ENCODE measurements around the gene EHD4.

EHD4 gene

GRCh38 chr15:41978534-41978933 is 6.2 kb upstream of the EHD4 start:
- Histone ChIP-seq H3K4me3 (ENCODE audit: low read length in 2 of 2) (no peak overlapping the region), H3K27ac (ENCODE audit: low read length) (no peak overlapping the region)

GRCh38 chr15:41977757-41978383 is 5.5 kb upstream of the EHD4 start:
- Histone ChIP-seq H3K4me3 (ENCODE audit: low read length in 2 of 2) (no peak overlapping the region), H3K9me3 (ENCODE audit: control insufficient read depth in 2 of 2, low read length in 2 of 2) (no peaks in the 10 kb centered on the region), H3K36me3 (ENCODE audit: control insufficient read depth in 2 of 2, insufficient read depth in 2 of 2, low read length in 2 of 2) (no peaks in the 10 kb centered on the region), H3K9ac (ENCODE audit: low read length in 2 of 2) (no peak overlapping the region), H3K4me1 (ENCODE audit: control insufficient read depth, insufficient read depth, low read length) (peaks cover under 1% of the 10 kb centered on the region), H3K27ac (ENCODE audit: low read length) (no peak overlapping the region), H3K27me3 (ENCODE audit: control insufficient read depth in 1 of 2, insufficient read depth in 2 of 2, low read length in 2 of 2) (peaks cover 2 to 4% of the 10 kb centered on the region in 2 donors)

More at GRCh38 chr15:41978534-41978933, 6.2 kb upstream of the EHD4 start:
- Histone ChIP-seq H3K36me3 (ENCODE audit: control insufficient read depth in 2 of 2, insufficient read depth in 2 of 2, low read length in 2 of 2) (no peaks in the 10 kb centered on the region), H3K9me3 (ENCODE audit: control insufficient read depth in 2 of 2, low read length in 2 of 2) (no peaks in the 10 kb centered on the region), H3K27me3 (ENCODE audit: control insufficient read depth in 1 of 2, insufficient read depth in 2 of 2, low read length in 2 of 2) (peaks cover 2 to 4% of the 10 kb centered on the region in 2 donors), H3K4me1 (ENCODE audit: control insufficient read depth, insufficient read depth, low read length) (no peaks in the 10 kb centered on the region), H3K9ac (ENCODE audit: low read length in 2 of 2) (no peak overlapping the region)

- peaks cover 6% of the 10 kb centered on the region for H3K4me1 ChIP-seq (ENCODE audit: control insufficient read depth, insufficient read depth, low read length)
- no peaks in the 10 kb centered on the region for H3K36me3 ChIP-seq (ENCODE audit: control insufficient read depth in 2 of 2, insufficient read depth in 2 of 2, low read length in 2 of 2)
- H3K27ac ChIP-seq (ENCODE audit: low read length), result no peak overlapping the region
- no peak overlapping the region for H3K9ac ChIP-seq (ENCODE audit: low read length in 2 of 2)
- H3K27me3 ChIP-seq (ENCODE audit: control insufficient read depth in 1 of 2, insufficient read depth in 2 of 2, low read length in 2 of 2), result peaks cover 2 to 4% of the 10 kb centered on the region in 2 donors
- no peak overlapping the region for H3K4me3 ChIP-seq (ENCODE audit: low read length in 2 of 2)
- H3K9me3 ChIP-seq (ENCODE audit: control insufficient read depth in 2 of 2, low read length in 2 of 2), result no peaks in the 10 kb centered on the region
These were observed 3.3 kb upstream of the EHD4 start for GRCh38 chr15:41975669-41976068.

DNA sequence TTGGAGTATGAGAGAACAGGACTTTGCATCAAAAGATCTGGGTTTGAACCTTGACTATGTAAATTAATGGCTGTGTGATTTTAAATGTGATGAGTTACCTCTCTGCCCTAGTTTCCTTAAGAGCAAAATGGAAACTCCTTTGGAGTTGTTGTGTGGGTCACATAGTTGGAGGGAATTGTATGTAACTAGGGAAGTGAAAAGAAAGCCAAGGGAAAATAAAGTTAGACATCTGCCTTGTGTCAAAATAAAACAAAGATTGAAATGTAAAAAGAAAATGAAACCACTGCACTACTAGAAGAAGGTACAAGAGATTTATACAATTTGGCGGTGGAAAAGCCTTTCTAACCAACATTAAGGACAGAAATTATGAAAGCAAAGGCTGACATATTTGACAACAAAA is 1.7 kb upstream of the EHD4 start:
- no peaks in the 10 kb centered on the region for H3K9me3 ChIP-seq (ENCODE audit: control insufficient read depth in 2 of 2, low read length in 2 of 2)
- H3K9ac ChIP-seq (ENCODE audit: low read length in 2 of 2), result no peak overlapping the region
- no peak overlapping the region for H3K27ac ChIP-seq (ENCODE audit: low read length)
- H3K27me3 ChIP-seq (ENCODE audit: control insufficient read depth in 1 of 2, insufficient read depth in 2 of 2, low read length in 2 of 2), result peaks cover 2 to 4% of the 10 kb centered on the region in 2 donors
- H3K4me1 ChIP-seq (ENCODE audit: control insufficient read depth, insufficient read depth, low read length), result peaks cover 6% of the 10 kb centered on the region
- no peak overlapping the region for H3K4me3 ChIP-seq (ENCODE audit: low read length in 2 of 2)
- H3K36me3 ChIP-seq (ENCODE audit: control insufficient read depth in 2 of 2, insufficient read depth in 2 of 2, low read length in 2 of 2), result peaks cover 0 to 2% of the 10 kb centered on the region in 2 donors

DNA sequence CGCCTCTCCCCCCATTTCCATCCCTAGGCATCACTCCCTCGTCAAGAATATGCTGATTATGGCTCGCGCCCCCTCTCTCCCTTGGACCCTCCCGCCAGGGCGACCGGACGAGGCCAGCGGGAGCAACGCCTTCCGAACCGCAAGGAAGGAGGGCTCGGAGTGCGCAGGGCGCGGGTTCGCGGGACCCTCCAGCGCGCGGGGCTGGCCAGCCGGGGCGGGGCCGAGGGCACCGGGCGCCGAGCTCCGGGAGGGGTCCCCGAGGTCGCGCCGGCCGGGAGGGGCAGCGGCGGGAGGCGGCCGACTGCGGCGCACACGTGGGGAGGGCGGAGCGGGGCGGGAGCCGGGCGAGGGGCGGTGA is 483 bp downstream of the EHD4 start:
- Histone ChIP-seq H3K4me3 (ENCODE audit: low read length in 2 of 2) (peak overlapping the region; percentile 84 to 95), H3K4me1 (ENCODE audit: control insufficient read depth, insufficient read depth, low read length) (peaks cover 6% of the 10 kb centered on the region)

DNA sequence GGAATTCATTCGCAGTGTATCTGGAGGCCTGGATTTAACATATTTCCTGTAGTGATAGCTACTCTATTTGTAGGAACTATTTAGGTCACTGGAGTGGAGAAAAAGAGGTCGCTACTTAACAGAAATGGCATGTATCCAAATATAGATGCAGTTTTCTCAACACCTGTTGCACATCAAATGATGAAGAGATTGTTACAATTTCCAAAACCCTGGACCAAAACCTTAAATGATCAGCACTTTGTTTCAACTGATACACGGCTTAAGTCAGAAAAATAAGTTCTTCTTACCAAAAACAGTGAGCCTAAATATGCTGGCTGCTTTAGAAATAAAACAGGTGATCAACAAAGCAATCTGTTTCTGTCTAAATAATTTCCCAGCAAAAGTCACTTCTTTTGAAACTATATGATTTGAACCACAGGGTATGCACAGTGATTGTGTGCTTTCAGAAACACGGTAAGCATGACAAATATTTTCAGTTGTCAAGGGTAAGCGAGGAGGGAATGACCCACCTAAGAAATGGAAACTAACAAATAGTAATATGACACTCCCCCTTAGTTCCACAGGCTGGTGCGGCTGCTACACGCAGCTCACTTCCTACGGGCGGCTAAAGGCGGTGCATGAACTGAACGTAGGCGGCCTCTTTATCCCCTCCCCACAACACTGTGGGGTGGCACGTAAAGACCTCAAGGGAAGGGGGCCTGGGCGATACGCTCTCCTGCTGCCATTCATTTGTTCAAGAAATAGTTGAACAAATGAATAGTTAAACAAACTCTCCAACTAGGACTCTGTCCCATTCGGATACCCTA is 1.1 kb downstream of the EHD4 start:
- Histone ChIP-seq H3K27ac (ENCODE audit: low read length) (no peak overlapping the region), H3K36me3 (ENCODE audit: control insufficient read depth in 2 of 2, insufficient read depth in 2 of 2, low read length in 2 of 2) (peaks cover 0 to 2% of the 10 kb centered on the region in 2 donors), H3K9me3 (ENCODE audit: control insufficient read depth in 2 of 2, low read length in 2 of 2) (no peaks in the 10 kb centered on the region), H3K9ac (ENCODE audit: low read length in 2 of 2) (peak overlapping the region; percentile 54 to 64), H3K4me1 (ENCODE audit: control insufficient read depth, insufficient read depth, low read length) (peaks cover 7% of the 10 kb centered on the region), H3K4me3 (ENCODE audit: low read length in 2 of 2) (peak overlapping the region; percentile 84 to 95), H3K27me3 (ENCODE audit: control insufficient read depth in 1 of 2, insufficient read depth in 2 of 2, low read length in 2 of 2) (peaks cover 2 to 4% of the 10 kb centered on the region in 2 donors)

More for the DNA sequence above, 483 bp downstream of the EHD4 start:
- peak overlapping the region; percentile 64 to 74 for H3K9ac ChIP-seq (ENCODE audit: low read length in 2 of 2)
- no peaks in the 10 kb centered on the region for H3K9me3 ChIP-seq (ENCODE audit: control insufficient read depth in 2 of 2, low read length in 2 of 2)
- H3K36me3 ChIP-seq (ENCODE audit: control insufficient read depth in 2 of 2, insufficient read depth in 2 of 2, low read length in 2 of 2), result peaks cover 0 to 2% of the 10 kb centered on the region in 2 donors
- H3K27me3 ChIP-seq (ENCODE audit: control insufficient read depth in 1 of 2, insufficient read depth in 2 of 2, low read length in 2 of 2), result peaks cover 2 to 4% of the 10 kb centered on the region in 2 donors
- no peak overlapping the region for H3K27ac ChIP-seq (ENCODE audit: low read length)

- H3K36me3 ChIP-seq (ENCODE audit: control insufficient read depth in 2 of 2, insufficient read depth in 2 of 2, low read length in 2 of 2), result peaks cover 0 to 2% of the 10 kb centered on the region in 2 donors
- H3K4me3 ChIP-seq (ENCODE audit: low read length in 2 of 2), result peak overlapping the region in 1 of 2 donors; percentile 40
- H3K4me1 ChIP-seq (ENCODE audit: control insufficient read depth, insufficient read depth, low read length), result peaks cover 10% of the 10 kb centered on the region
- H3K27me3 ChIP-seq (ENCODE audit: control insufficient read depth in 1 of 2, insufficient read depth in 2 of 2, low read length in 2 of 2), result peaks cover under 1 to 2% of the 10 kb centered on the region in 2 donors
- H3K9me3 ChIP-seq (ENCODE audit: control insufficient read depth in 2 of 2, low read length in 2 of 2), result no peaks in the 10 kb centered on the region
- H3K27ac ChIP-seq (ENCODE audit: low read length), result no peak overlapping the region
- no peak overlapping the region for H3K9ac ChIP-seq (ENCODE audit: low read length in 2 of 2)
These were observed 1.9 kb downstream of the EHD4 start for GRCh38 chr15:41970456-41970855.

DNA sequence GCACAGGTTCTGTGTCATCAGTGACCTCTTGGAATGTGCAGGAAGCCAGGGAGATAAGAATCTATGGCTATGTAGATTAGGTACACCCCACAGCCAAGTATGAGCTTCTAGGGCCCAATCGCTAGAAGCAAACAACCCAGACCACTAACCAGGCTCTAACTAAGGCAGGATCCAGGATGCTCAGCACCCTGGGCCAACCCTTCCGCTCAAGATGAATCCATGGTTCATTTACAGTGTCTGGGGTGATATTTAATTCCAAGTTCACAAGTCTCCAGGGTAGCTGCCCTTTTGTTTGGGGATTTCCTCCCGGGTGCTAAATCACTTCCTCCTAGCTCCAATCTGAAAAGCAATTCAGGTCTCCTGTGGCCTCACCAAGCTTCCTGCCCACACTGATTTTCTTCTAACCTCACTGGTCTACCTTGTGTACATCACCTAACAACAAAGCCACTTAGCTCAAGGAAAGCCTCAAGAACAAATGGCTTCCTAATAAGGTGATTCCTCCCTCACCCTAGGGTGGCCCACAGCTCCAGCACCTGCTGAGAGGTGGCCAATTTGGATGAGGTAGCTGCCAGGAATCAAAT is 2.4 kb downstream of the EHD4 start:
- Histone ChIP-seq H3K9ac (ENCODE audit: low read length in 2 of 2) (no peak overlapping the region), H3K4me3 (ENCODE audit: low read length in 2 of 2) (peak overlapping the region in 1 of 2 donors; percentile 40), H3K36me3 (ENCODE audit: control insufficient read depth in 2 of 2, insufficient read depth in 2 of 2, low read length in 2 of 2) (peaks cover 0 to 2% of the 10 kb centered on the region in 2 donors), H3K27me3 (ENCODE audit: control insufficient read depth in 1 of 2, insufficient read depth in 2 of 2, low read length in 2 of 2) (peaks cover 0 to 2% of the 10 kb centered on the region in 2 donors), H3K27ac (ENCODE audit: low read length) (no peak overlapping the region), H3K9me3 (ENCODE audit: control insufficient read depth in 2 of 2, low read length in 2 of 2) (no peaks in the 10 kb centered on the region), H3K4me1 (ENCODE audit: control insufficient read depth, insufficient read depth, low read length) (peaks cover 10% of the 10 kb centered on the region)

GRCh38 chr15:41968701-41969100 is 3.7 kb downstream of the EHD4 start:
- H3K4me3 ChIP-seq (ENCODE audit: low read length in 2 of 2), result no peak overlapping the region
- H3K27ac ChIP-seq (ENCODE audit: low read length), result no peak overlapping the region
- H3K27me3 ChIP-seq (ENCODE audit: control insufficient read depth in 1 of 2, insufficient read depth in 2 of 2, low read length in 2 of 2), result peaks cover 0 to 1% of the 10 kb centered on the region in 2 donors
- H3K36me3 ChIP-seq (ENCODE audit: control insufficient read depth in 2 of 2, insufficient read depth in 2 of 2, low read length in 2 of 2), result peaks cover 0 to 2% of the 10 kb centered on the region in 2 donors
- H3K9ac ChIP-seq (ENCODE audit: low read length in 2 of 2), result no peak overlapping the region
- H3K4me1 ChIP-seq (ENCODE audit: control insufficient read depth, insufficient read depth, low read length), result peaks cover 10% of the 10 kb centered on the region
- no peaks in the 10 kb centered on the region for H3K9me3 ChIP-seq (ENCODE audit: control insufficient read depth in 2 of 2, low read length in 2 of 2)

GRCh38 chr15:41967506-41968206 is 4.7 kb downstream of the EHD4 start:
- Histone ChIP-seq H3K9ac (ENCODE audit: low read length in 2 of 2) (no peak overlapping the region), H3K36me3 (ENCODE audit: control insufficient read depth in 2 of 2, insufficient read depth in 2 of 2, low read length in 2 of 2) (peaks cover 0 to 2% of the 10 kb centered on the region in 2 donors), H3K4me1 (ENCODE audit: control insufficient read depth, insufficient read depth, low read length) (peaks cover 8% of the 10 kb centered on the region), H3K9me3 (ENCODE audit: control insufficient read depth in 2 of 2, low read length in 2 of 2) (no peaks in the 10 kb centered on the region), H3K27ac (ENCODE audit: low read length) (no peak overlapping the region), H3K27me3 (ENCODE audit: control insufficient read depth in 1 of 2, insufficient read depth in 2 of 2, low read length in 2 of 2) (no peaks in the 10 kb centered on the region), H3K4me3 (ENCODE audit: low read length in 2 of 2) (no peak overlapping the region)

All from stomach smooth muscle (tissue), 2 donors.